ENCODE data around the gene PTPRD. TPM values are rescaled to one million over a fixed set of nuclear protein-coding genes. Genes with fewer than 3 reads are reported as not detected.

The PTPRD gene
- total RNA-seq, 1 experiment from 2014 or later: 0.84 TPM

DNA sequence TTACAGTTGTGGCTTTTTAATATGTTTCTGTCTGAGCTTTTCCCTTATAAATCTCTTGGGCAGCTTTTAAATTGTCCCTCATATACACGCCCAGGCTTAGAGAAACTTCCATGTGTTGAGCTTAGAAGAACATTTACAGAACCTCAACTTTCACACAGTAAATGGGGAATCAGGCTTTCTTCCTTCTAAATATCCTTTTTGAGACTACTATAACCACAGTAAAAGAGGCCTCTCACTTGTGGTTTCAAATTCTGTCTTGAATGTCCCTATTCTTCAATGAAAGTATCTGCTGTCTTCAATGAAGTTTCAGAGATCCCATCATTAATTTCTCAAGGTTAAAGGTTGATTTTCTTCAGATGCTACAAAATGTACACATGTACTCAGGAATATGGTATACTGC is 2224.7 kb downstream of the PTPRD start:
- no peak for DNase-seq (ENCODE audit: low read depth)

- no peak for DNase-seq (ENCODE audit: low read depth)
Measured at GRCh38 chr9:8384091-8384490, 2228.7 kb downstream of the PTPRD start.

GRCh38 chr9:8382777-8383527 is 2229.8 kb downstream of the PTPRD start:
- no peak for DNase-seq (ENCODE audit: low read depth)

DNA sequence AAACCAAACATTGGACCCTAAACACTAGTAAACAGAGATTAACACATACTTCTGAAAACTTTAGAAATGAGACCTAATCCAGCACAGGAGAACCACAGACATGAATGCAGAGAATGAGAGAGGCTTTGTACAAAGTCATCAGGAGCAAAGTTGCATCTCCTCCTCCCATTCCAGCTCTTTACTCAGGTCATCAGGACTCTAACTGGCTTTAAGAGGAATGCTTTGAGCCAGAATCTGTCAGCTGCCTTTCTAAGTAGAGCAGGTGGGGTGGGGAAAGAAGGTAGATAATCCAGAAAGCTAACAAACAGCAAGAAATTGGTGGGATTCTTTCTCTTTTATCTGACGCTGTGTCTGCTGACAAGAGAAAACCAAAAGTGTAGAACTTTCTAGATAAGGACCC is 2230.5 kb downstream of the PTPRD start:
- no peak for DNase-seq (ENCODE audit: low read depth)

DNA sequence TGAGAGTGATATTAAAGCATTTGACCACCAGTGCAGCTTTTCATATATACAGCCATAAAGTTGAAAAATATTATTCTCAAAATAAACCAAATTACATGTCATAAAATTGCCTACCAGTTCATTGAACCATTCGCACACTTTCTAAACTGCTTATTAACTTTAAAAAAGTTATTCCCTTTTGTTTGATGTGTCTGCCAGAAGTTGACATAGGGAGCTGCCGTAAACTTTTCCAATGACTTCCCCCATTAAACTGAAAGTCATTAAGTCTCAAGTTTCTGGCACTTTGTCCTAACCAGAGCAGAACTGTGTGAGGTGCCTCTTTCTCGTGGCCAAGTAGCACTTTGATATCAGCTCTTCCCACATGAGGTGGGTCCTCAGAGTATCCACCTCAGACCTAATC is 2231.2 kb downstream of the PTPRD start:
- DNase-seq (ENCODE audit: low read depth): no peak

- no peak for DNase-seq (ENCODE audit: low read depth)
Measured at GRCh38 chr9:8374471-8374870, 2238.3 kb downstream of the PTPRD start.

GRCh38 chr9:8371686-8372085 is 2241.1 kb downstream of the PTPRD start:
- no peak for DNase-seq (ENCODE audit: low read depth)

DNA sequence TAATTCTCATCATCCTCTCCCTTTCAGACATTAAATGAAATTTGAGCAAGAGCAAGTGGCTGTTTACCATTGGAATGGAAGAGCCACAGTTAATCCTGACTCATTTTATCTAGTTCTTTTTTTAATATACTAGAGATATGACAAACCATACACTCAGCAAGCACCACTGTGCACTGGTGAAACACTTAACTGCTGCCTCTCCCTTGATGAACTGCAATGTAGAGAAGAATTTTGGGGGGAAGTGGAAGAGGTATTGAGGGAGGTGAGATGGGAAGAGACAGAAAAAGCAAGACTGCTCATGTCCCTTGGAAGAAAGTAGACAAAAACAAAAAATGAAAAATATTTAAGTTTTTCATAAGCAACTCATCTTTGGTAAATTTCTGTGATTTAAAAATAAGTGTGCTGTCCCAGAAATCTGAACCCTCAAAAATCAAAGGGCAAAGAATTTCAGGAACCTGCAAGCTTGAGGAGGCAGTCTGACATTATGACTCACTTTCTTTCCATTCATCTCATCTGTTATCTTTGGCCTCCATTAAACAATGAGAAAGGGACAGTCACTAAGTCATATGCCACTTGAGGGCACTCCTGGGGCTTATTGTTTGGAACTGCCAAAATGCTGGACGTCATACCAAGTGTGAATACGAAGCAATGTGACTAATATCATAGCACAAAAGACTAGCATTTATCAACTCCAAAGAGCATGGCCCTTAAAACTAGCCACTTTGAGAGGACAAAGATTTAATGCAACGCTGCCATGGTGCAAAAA is 2246.5 kb downstream of the PTPRD start:
- peak; percentile 33 for DNase-seq (ENCODE audit: low read depth)

- no peak for DNase-seq (ENCODE audit: low read depth)
Measured at GRCh38 chr9:8365466-8366160, 2247.2 kb downstream of the PTPRD start.

- DNase-seq (ENCODE audit: low read depth): peak; percentile 33
Measured at GRCh38 chr9:8365029-8365428, 2247.8 kb downstream of the PTPRD start.

- no peak for DNase-seq (ENCODE audit: low read depth)
Measured at GRCh38 chr9:8364026-8364752, 2248.6 kb downstream of the PTPRD start.

DNA sequence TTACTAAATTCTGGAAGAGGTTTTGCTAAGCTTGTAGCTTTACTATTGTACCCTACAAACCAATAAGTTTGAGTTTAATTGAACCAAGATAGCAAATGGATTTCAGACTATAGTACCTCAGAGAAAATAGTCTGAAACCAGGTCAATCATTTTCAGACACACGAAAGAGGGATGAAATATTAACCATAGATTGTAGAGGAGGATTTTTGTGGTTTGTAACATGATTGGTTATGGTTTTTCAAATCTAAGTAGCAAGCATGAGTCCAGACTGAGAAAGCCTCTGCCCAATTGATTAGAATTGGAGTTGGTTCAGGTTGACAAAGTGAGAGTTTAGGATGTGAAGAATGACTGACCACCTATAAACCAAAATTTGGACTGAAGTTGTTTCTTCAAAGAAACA is 2250.6 kb downstream of the PTPRD start:
- no peak for DNase-seq (ENCODE audit: low read depth)

- no peak for DNase-seq (ENCODE audit: low read depth)
Measured at GRCh38 chr9:8361364-8361763, 2251.4 kb downstream of the PTPRD start.

DNA sequence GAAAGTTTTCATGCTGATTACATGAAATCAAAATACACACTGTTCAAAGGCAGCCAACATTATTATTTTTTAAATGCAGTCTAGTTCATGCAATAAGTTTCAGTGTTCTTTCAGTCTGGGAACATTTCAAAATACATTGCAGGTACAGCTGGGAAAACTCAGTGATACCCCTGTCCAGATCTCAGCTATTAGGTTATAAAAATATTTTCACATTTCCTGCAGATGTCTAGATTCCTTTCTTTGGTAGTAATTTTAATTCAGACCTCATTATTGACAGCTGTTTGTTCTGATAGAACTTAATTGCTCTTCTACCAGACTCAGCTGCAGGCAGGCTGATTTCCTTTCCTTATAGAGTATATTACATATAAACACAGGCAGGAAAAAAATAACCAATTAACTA is 2256.4 kb downstream of the PTPRD start:
- DNase-seq (ENCODE audit: low read depth): no peak

GRCh38 chr9:8351436-8351835 is 2261.4 kb downstream of the PTPRD start:
- DNase-seq (ENCODE audit: low read depth): no peak

DNA sequence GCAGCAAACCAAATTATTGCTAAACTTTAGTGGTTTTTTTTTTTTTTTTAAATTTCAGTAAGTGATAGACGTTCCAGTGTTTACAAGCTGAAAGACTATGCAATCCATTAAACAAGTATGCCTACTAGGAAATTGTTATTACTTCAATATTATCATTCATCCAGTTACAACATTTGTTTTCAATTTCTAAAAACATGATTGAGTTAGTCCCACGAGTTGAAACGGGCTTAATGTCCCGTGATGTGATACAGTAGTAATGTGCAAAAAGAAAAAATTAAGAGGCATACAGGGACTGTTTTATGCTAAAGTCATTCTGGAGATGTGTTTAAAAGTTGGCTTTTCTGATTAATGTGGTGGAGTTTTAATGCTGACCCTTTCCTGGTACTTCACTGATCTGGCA is 2262.9 kb downstream of the PTPRD start:
- DNase-seq (ENCODE audit: low read depth): no peak

DNA sequence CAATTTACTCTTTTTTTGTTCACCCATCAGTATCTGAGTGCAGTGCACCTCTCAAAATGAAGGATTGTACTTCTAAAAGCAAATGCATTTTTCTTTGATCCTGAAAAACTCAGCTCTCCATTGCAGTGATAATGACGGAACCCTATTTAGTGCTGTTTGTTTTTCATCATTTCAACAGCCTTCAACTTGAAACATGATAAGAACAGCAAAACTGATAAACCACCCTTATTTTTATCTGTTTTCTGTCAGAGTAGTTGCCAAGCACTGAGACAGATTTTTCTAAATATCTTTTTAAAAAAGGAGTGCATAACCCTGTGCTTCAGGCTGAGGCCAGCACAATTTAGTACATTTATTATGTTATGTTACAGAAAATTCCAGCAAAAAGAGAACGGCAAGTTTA is 2263.4 kb downstream of the PTPRD start:
- no peak for DNase-seq (ENCODE audit: low read depth)

GRCh38 chr9:8348756-8349155 is 2264.0 kb downstream of the PTPRD start:
- DNase-seq (ENCODE audit: low read depth): no peak

GRCh38 chr9:8346296-8346695 is 2266.5 kb downstream of the PTPRD start:
- no peak for DNase-seq (ENCODE audit: low read depth)

DNA sequence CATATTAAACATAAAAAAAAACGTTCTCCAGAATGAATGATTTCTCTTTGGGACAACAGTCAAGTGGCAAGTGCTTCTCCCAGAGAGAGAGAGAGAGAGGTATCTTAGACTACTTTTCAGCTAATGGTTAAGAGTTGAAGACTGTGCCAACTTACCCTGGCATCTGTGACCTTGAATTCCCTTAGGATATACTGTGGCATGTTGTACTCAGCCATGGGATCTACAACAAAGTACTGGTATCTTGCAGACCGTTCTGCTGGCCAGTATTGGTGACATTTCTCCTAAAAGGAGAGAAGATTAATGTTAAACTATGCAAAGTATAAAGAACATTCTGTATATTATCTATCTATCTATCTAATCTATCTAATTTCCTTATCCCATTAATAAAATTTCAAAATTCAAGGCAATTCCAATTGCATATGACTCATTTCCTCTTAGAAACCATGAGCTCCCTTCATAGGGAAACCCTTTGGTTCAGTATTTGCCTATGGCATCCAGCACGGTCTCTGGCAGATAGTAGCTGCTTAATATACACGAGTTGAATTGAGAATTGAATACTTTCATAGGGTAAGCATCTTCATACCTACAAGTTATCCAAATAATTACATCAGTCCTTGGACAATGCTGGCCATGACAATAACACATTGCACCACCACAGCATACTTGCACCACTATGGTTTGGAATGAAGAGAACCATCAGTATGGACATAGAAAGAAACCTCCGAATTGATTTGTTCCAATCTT is 2273.9 kb downstream of the PTPRD start:
- no peak for DNase-seq (ENCODE audit: low read depth)
